SKM-1 (cell line): Measurements from ENCODE around the gene PCDHB8.
"Not testable (repeated sequence)": the region's sequence is repeated elsewhere in the genome, so short reads cannot be mapped to it uniquely, and the experiment has no call there.

Experiments
- DNase-seq: peaks from one replicate; lab custom pipeline; 2025; ENCODE audit not compliant: unreplicated experiment; lab: John Stamatoyannopoulos, UW

Gene PCDHB8

DNA sequence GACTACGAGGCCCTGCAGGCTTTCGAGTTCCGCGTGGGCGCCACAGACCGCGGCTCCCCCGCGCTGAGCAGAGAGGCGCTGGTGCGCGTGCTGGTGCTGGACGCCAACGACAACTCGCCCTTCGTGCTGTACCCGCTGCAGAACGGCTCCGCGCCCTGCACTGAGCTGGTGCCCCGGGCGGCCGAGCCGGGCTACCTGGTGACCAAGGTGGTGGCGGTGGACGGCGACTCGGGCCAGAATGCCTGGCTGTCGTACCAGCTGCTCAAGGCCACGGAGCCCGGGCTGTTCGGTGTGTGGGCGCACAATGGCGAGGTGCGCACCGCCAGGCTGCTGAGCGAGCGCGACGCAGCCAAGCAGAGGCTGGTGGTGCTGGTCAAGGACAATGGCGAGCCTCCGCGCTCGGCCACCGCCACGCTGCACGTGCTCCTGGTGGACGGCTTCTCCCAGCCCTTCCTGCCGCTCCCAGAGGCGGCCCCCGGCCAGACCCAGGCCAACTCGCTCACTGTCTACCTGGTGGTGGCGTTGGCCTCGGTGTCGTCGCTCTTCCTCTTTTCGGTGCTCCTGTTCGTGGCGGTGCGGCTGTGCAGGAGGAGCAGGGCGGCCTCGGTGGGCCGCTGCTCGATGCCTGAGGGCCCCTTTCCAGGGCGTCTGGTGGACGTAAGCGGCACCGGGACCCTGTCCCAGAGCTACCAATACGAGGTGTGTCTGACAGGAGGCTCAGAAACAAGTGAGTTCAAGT is 6.7 kb downstream of the PCDHB8 start:
- DNase-seq, result not testable (repeated sequence)

DNA sequence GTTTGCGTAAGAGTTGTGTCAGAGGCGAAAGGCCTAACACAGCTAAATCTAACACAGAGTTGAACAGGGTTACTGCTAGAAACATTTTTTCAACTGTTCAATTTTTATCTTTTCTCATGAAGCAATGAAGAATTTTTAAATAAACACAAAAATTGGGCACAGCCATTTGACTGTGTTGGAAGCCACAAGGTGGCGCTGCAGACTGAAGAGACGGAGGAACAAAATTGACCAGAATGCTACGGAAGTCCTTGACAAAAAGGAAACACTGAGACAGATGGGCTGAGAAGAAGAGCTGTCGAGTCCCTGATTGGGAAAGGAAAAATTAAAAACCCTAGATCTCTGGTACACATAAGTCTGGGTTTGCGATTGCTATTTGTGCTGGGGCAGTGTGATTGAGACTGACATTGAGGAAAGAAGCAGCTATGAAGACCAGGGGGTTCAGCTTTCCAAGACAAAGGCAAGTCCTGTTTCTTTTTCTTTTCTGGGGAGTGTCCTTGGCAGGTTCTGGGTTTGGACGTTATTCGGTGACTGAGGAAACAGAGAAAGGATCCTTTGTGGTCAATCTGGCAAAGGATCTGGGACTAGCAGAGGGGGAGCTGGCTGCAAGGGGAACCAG is 9.4 kb downstream of the PCDHB8 start, which contains the start of gene PCDHB9:
Gene PCDHB9 (plus strand): TSS at position 265 of the 616 bp plus-strand sequence. CDS start 158 bp downstream, at position 423.
- DNase-seq, result no peak

DNA sequence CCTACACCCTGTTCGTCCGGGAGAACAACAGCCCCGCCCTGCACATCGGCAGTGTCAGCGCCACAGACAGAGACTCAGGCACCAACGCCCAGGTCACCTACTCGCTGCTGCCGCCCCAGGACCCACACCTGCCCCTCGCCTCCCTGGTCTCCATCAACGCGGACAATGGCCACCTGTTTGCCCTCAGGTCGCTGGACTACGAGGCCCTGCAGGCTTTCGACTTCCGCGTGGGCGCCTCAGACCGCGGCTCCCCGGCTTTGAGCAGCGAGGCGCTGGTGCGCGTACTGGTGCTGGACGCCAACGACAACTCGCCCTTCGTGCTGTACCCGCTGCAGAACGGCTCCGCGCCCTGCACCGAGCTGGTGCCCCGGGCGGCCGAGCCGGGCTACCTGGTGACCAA is 11.1 kb downstream of the PCDHB8 start:
- DNase-seq, result not testable (repeated sequence)

DNA sequence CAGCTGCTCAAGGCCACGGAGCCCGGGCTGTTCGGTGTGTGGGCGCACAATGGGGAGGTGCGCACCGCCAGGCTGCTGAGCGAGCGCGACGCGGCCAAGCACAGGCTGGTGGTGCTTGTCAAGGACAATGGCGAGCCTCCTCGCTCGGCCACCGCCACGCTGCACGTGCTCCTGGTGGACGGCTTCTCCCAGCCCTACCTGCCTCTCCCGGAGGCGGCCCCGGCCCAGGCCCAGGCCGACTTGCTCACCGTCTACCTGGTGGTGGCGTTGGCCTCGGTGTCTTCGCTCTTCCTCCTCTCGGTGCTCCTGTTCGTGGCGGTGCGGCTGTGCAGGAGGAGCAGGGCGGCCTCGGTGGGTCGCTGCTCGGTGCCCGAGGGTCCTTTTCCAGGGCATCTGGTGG is 11.5 kb downstream of the PCDHB8 start:
- not testable (repeated sequence) for DNase-seq

DNA sequence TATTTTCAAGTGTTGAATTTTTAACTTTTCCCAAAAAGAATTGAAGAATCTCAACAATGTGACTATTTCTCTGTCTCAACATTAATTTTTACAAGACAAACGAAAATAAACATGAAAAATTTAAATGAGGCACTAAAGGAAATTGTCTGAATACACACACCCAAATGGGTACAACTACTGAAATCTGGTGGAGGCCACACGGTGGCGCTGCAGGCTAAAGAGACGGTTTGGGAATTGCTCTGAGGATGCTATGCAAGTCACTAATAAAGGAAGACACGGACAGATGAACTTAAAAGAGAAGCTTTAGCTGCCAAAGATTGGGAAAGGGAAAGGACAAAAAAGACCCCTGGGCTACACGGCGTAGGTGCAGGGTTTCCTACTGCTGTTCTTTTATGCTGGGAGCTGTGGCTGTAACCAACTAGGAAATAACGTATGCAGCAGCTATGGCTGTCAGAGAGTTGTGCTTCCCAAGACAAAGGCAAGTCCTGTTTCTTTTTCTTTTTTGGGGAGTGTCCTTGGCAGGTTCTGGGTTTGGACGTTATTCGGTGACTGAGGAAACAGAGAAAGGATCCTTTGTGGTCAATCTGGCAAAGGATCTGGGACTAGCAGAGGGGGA is 14.6 kb downstream of the PCDHB8 start, which contains the start of gene PCDHB10:
Gene PCDHB10 (plus strand): TSS at position 244 of the 616 bp plus-strand sequence. CDS start 200 bp downstream, at position 444.
- peak; percentile 7 for DNase-seq

GRCh38 chr5:141194332-141194731 is 16.7 kb downstream of the PCDHB8 start:
- DNase-seq, result not testable (repeated sequence)

GRCh38 chr5:141196363-141196762 is 18.8 kb downstream of the PCDHB8 start:
- DNase-seq, result no peak

- DNase-seq, result no peak
Observed at GRCh38 chr5:141199359-141200235, 22.0 kb downstream of the PCDHB8 start, which contains the start of gene PCDHB11. Gene PCDHB11 (plus strand): TSS chr5:141199627. CDS start chr5:141199775, 148 bp downstream.

DNA sequence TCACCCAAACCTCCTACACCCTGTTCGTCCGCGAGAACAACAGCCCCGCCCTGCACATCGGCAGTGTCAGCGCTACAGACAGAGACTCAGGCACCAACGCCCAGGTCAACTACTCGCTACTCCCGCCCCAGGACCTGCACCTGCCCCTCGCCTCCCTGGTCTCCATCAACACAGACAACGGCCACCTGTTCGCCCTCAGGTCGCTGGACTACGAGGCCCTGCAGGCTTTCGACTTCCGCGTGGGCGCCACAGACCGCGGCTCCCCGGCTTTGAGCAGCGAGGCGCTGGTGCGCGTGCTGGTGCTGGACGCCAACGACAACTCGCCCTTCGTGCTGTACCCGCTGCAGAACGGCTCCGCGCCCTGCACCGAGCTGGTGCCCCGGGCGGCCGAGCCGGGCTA is 23.5 kb downstream of the PCDHB8 start:
- not testable (repeated sequence) for DNase-seq

- not testable (repeated sequence) for DNase-seq
Observed at GRCh38 chr5:141201646-141202045, 24.1 kb downstream of the PCDHB8 start.

- DNase-seq, result no peak
Observed at GRCh38 chr5:141208478-141208877, 30.9 kb downstream of the PCDHB8 start, which contains the start of gene PCDHB12. Gene PCDHB12 (plus strand): TSS chr5:141208719. CDS start chr5:141208908, 189 bp downstream.

DNA sequence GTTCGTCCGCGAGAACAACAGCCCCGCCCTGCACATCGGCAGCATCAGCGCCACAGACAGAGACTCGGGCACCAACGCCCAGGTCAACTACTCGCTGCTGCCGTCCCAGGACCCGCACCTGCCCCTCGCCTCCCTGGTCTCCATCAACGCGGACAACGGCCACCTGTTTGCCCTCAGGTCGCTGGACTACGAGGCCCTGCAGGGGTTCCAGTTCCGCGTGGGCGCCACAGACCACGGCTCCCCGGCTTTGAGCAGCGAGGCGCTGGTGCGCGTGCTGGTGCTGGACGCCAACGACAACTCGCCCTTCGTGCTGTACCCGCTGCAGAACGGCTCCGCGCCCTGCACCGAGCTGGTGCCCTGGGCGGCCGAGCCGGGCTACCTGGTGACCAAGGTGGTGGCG is 32.7 kb downstream of the PCDHB8 start:
- DNase-seq, result not testable (repeated sequence)

DNA sequence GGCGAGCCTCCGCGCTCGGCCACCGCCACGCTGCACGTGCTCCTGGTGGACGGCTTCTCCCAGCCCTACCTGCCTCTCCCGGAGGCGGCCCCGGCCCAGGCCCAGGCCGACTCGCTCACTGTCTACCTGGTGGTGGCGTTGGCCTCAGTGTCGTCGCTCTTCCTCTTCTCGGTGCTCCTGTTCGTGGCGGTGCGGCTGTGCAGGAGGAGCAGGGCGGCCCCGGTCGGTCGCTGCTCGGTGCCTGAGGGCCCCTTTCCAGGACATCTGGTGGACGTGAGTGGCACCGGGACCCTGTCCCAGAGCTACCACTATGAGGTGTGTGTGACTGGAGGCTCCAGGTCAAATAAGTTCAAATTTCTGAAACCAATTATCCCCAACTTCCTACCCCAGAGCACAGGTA is 33.3 kb downstream of the PCDHB8 start:
- DNase-seq, result not testable (repeated sequence)

GRCh38 chr5:141213656-141214339 is 36.2 kb downstream of the PCDHB8 start, which contains the start of gene PCDHB13:
Gene PCDHB13 (plus strand): TSS chr5:141213919. CDS start chr5:141214124, 205 bp downstream.
- not testable (repeated sequence) for DNase-seq

- not testable (repeated sequence) for DNase-seq
Observed at GRCh38 chr5:141214583-141214982, 37.0 kb downstream of the PCDHB8 start.

DNA sequence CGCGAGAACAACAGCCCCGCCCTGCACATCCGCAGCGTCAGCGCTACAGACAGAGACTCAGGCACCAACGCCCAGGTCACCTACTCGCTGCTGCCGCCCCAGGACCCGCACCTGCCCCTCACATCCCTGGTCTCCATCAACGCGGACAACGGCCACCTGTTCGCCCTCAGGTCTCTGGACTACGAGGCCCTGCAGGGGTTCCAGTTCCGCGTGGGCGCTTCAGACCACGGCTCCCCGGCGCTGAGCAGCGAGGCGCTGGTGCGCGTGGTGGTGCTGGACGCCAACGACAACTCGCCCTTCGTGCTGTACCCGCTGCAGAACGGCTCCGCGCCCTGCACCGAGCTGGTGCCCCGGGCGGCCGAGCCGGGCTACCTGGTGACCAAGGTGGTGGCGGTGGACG is 37.9 kb downstream of the PCDHB8 start:
- DNase-seq, result not testable (repeated sequence)

- not testable (repeated sequence) for DNase-seq
Observed at GRCh38 chr5:141216035-141216434, 38.4 kb downstream of the PCDHB8 start.

DNA sequence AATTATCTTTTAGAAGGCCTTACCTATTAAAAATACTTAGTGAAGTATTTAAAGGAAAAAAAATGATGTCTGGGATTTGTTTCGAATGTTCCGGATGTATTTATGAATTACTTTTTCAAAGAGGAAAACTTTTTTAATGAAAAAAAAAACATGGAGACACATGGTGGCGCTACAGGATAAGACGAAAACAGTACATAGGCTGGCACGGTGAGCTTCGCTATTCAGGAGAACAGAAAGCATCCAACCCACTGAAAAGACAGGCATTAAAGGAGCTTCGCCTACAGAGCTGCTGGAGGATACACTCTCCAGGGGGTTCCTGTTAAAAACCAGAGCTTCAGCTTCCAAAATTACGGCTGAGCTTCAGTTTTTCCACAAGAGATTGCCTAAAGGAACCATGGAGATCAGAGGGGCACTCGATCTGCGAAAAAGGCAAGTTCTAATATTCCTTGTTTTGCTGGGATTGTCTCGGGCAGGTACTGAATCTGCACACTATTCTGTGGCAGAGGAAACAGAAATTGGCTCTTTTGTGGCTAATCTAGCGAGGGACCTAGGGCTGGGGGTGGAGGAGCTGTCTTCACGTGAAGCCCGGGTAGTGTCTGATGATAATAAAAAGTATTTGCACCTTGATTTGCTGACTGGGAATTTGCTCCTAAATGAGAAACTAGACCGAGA is 45.7 kb downstream of the PCDHB8 start, which contains the start of gene PCDHB14:
Gene PCDHB14 (plus strand): TSS at position 232 of the 672 bp plus-strand sequence. CDS start 163 bp downstream, at position 395.
- DNase-seq, result no peak

- not testable (repeated sequence) for DNase-seq
Observed at GRCh38 chr5:141224844-141225243, 47.3 kb downstream of the PCDHB8 start.
